Heart left ventricle (tissue), 13 donors: ENCODE results near the gene BCAN.

ENCODE experiments used
- CTCF ChIP-seq, 12 donors: fragments of 200-600 bp; sonication (generic) in 4 of 12; IDR thresholded peaks; one replicate each; pipeline versions ENCODE4 v1.5.0 to v1.8.0; 2018 to 2022; ENCODE audit warnings: antibody characterized with exemption in 12 of 12, mild to moderate bottlenecking in 5 of 12
- POLR2A ChIP-seq, 2 donors: fragments of 450-650 bp; IDR thresholded peaks; one replicate each; pipeline ENCODE4 v1.6.1; 2017; ENCODE audit warnings: antibody characterized with exemption in 2 of 2, mild to moderate bottlenecking in 2 of 2, moderate library complexity in 2 of 2
- donor health status: ischemic (EF 13 %, LVEDD 7.1; RV severe dilation, severe dysfunction).
- donor health status: DM: no; HTN: yes; CAD: no.
- donor health status: DM: no; HTN: no; CAD: no.
- donor health status: ischemic (EF 25% LVEDD 6.9; RV normal size, moderate dysfunction).
- donor health status: ischemic (EF 25% LVEDD 5.7; RV mildly dilated, moderate dysfunction).
- donor health status: ischemic (EF 35%, LVEDD 5.7; RV mildly dilated, moderate dysfunction).
- donor health status: nonischemic (EF 11% LVEDD 7.7; RV severe dilation, severe dysfunction).
- donor health status: DM: yes; HTN: yes; CAD: no.
- donor health status: PGD.
- donor health status: ischemic (EF 29% LVEDD 5.4; RV normal size, mild dysfunction).
- donor health status: nonischemic (EF 23%, LVEDD 6.1; RV moderate dilation, normal function).

- TF ChIP-seq POLR2A (IDR thresholded peaks at IDR 0.05) = no peak
- no peak for TF ChIP-seq CTCF (IDR thresholded peaks at IDR 0.05)
Observed at GRCh38 chr1:156644640-156645039, 2.7 kb downstream of the BCAN start.
